K562 treated with DMSO at 1 percent for 12 hours (cell line): ENCODE measurements around the gene EYA3. TPM values are rescaled to one million over a fixed set of nuclear protein-coding genes. Genes with fewer than 3 reads are reported as not detected.

Experiments
- total RNA-seq: library from RNA; unstranded; fragments of 300-600 nt; gene quantifications from 2 replicates; pipeline ENCODE4 v1.2.3, GENCODE V29; 2022; ENCODE audit not compliant: insufficient read depth

EYA3 gene, protein sequence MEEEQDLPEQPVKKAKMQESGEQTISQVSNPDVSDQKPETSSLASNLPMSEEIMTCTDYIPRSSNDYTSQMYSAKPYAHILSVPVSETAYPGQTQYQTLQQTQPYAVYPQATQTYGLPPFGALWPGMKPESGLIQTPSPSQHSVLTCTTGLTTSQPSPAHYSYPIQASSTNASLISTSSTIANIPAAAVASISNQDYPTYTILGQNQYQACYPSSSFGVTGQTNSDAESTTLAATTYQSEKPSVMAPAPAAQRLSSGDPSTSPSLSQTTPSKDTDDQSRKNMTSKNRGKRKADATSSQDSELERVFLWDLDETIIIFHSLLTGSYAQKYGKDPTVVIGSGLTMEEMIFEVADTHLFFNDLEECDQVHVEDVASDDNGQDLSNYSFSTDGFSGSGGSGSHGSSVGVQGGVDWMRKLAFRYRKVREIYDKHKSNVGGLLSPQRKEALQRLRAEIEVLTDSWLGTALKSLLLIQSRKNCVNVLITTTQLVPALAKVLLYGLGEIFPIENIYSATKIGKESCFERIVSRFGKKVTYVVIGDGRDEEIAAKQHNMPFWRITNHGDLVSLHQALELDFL
- total RNA-seq: 7.0 and 22.6 TPM in 2 replicates

DNA sequence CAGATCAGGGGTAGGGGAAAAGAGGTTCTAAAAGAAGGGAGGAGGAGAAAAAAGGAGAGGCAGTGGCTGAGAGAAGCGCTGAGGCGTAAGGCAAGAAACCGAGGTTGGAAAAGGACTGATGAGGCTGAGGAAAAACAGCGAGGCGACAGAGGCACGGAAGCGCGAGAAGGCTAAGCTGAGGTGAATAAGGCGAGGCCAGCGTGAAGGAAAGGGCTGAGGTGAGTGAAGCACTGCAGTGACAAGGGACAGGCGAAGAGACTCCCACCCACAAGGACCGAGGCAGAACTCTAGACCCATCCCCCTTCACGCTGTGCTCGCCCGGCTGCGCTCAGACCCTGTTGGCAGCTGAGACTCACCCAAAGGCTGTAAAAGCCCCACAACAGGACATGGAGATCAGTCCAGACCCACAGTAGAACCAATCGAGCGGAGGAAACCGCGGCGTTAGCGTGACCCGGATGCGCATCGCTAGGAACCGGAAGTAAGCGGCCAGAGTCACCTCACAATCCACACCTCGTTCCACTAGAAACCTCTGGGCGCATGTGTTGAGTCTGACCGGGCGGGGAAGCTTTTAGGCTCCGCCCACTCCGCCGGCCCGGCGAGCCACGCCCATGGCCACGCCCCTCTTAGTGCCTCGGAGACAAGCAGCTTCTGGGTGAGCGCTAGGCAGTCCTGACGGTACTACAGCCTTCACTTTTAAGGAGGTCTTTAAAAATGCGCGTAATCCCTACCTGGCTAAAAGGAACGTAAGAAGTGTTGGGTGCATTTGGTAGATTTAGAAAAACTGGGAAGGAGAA, at the start of gene EYA3:
Gene EYA3 (minus strand): TSS at position 443 of the 794 bp plus-strand sequence. CDS start 30,584 bp downstream, outside the sequence.

DNA sequence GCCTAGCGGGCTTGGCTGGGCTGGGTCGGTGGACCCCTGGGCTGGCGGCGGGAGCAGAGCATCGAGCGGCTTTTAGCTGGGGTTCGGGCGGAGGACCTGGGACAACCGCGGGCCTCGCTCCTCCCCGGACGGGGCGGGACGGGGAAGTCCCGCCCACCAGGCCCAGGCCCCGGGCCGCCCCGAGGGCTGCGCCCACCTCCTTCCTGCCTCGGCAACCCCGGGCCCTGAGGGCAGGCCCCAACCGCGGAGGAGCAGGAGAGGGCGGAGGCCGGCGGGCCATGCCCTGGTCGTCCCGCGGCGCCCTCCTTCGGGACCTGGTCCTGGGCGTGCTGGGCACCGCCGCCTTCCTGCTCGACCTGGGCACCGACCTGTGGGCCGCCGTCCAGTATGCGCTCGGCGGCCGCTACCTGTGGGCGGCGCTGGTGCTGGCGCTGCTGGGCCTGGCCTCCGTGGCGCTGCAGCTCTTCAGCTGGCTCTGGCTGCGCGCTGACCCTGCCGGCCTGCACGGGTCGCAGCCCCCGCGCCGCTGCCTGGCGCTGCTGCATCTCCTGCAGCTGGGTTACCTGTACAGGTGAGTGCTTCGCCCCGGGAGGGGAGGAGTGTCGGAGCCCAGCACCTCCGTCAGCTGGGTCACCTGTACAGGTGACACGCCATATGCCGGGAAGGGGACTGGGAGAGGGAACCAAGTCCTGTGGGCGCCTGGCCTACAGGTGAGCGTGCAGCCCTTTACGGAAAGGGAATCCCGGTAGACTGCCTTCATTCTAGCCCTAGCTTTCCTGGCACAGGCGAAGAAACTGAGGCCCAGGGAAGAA, 128.4 kb downstream of the EYA3 start, which contains the start of gene XKR8:
Gene XKR8 (plus strand): TSS at position 182 of the 812 bp plus-strand sequence. CDS start 97 bp downstream, at position 279.

DNA sequence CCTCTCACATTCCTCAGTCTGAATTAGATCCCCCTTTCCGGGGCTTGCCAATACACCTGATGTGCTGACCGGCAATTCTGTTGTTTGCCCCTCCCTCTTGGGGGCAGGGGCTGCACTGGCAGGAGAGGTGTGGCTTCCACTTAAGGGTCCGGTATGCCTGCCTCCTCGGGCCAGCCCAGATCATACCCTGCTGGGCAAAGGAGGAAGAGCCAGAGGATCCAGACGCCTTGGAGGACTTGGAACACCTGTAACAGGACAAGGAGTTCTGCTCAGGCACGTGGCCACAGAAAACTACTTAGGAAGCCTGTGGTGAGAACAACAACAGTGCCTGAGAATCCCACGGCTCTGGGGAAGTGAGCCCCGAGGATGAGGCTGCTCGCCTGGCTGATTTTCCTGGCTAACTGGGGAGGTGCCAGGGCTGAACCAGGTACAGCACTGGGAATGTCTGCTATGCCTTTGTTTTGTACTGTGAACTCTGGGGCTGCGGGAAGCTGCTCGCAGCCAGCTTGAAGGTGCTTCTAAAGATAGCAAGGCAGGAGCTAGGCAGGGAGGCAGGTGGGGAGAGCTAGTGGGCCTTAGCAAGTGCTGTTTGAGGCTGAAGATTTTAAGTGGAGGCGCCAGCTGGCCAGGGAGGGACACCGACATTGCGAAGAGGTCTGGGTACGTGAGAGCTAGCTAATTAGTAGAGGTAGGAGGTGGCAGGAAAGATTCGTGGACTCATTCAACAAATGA, 153.4 kb downstream of the EYA3 start, which contains the start of gene SMPDL3B:
Gene SMPDL3B (plus strand): TSS at position 183 of the 732 bp plus-strand sequence. CDS start 184 bp downstream, at position 367.

Other genes with a start within 250 kb of the EYA3 start
- 11.1 and 14.5 TPM in 2 replicates for gene THEMIS2, start 216.1 kb downstream of the EYA3 start, total RNA-seq
- gene RPA2, start 174.0 kb downstream of the EYA3 start, total RNA-seq: 95.5 and 121 TPM in 2 replicates
- gene SMPDL3B, start 153.6 kb downstream of the EYA3 start, total RNA-seq: 0.92 and 1.0 TPM in 2 replicates
- gene XKR8, start 128.6 kb downstream of the EYA3 start, total RNA-seq: 4.2 and 5.4 TPM in 2 replicates
- gene PTAFR, start 88.1 kb upstream of the EYA3 start, total RNA-seq: 0.72 and 1.2 TPM in 2 replicates
- 198 and 218 TPM in 2 replicates for gene DNAJC8, start 144.4 kb upstream of the EYA3 start, total RNA-seq
- gene ATP5IF1, start 147.5 kb upstream of the EYA3 start, total RNA-seq: 779 and 844 TPM in 2 replicates
- 89.0 and 152 TPM in 2 replicates for gene SESN2, start 170.9 kb upstream of the EYA3 start, total RNA-seq
- 33.1 and 36.1 TPM in 2 replicates for gene MED18, start 240.4 kb upstream of the EYA3 start, total RNA-seq